NCI-H2196 (cell line): Measurements from ENCODE around the gene SPATA6L.

ENCODE experiments used
- DNase-seq: peaks from one replicate; lab custom pipeline; 2025; ENCODE audit not compliant: unreplicated experiment; lab: John Stamatoyannopoulos, UW

The SPATA6L gene

GRCh38 chr9:4666042-4666699 lies at the start of gene SPATA6L:
SPATA6L (minus strand) TSS chr9:4666480; CDS start chr9:4666250, 230 bp downstream.
- peak; percentile 78 for DNase-seq

GRCh38 chr9:4714266-4715016 lies 48.2 kb upstream of the SPATA6L start:
- DNase-seq: no peak

GRCh38 chr9:4713849-4714248 lies 47.6 kb upstream of the SPATA6L start:
- DNase-seq: no peak

- DNase-seq: no peak
Observed at GRCh38 chr9:4709380-4709779, 43.1 kb upstream of the SPATA6L start.

GRCh38 chr9:4706971-4707622 lies 40.8 kb upstream of the SPATA6L start:
- no peak for DNase-seq

- no peak for DNase-seq
Observed at GRCh38 chr9:4706021-4706420, 39.7 kb upstream of the SPATA6L start.

GRCh38 chr9:4704129-4704528 lies 37.8 kb upstream of the SPATA6L start:
- DNase-seq: no peak

GRCh38 chr9:4701526-4701925 lies 35.2 kb upstream of the SPATA6L start:
- no peak for DNase-seq

- DNase-seq: no peak
Observed at GRCh38 chr9:4700932-4701331, 34.7 kb upstream of the SPATA6L start.

GRCh38 chr9:4700091-4700490 lies 33.8 kb upstream of the SPATA6L start:
- no peak for DNase-seq

- no peak for DNase-seq
Observed at GRCh38 chr9:4691795-4692194, 25.5 kb upstream of the SPATA6L start.

- DNase-seq: no peak
Observed at GRCh38 chr9:4690144-4690543, 23.9 kb upstream of the SPATA6L start.

- DNase-seq: no peak
Observed at GRCh38 chr9:4689687-4690104, 23.4 kb upstream of the SPATA6L start.

- DNase-seq: no peak
Observed at GRCh38 chr9:4689021-4689420, 22.7 kb upstream of the SPATA6L start.

GRCh38 chr9:4686584-4686983 lies 20.3 kb upstream of the SPATA6L start:
- no peak for DNase-seq

GRCh38 chr9:4686112-4686511 lies 19.8 kb upstream of the SPATA6L start:
- no peak for DNase-seq

- no peak for DNase-seq
Observed at GRCh38 chr9:4684820-4685219, 18.5 kb upstream of the SPATA6L start.

GRCh38 chr9:4680750-4681149 lies 14.5 kb upstream of the SPATA6L start:
- DNase-seq: no peak

GRCh38 chr9:4680173-4680525 lies 13.9 kb upstream of the SPATA6L start:
- no peak for DNase-seq

GRCh38 chr9:4679268-4680172 lies 13.2 kb upstream of the SPATA6L start, which contains the start of gene CDC37L1:
CDC37L1 (plus strand) TSS chr9:4679569; CDS start chr9:4679768, 199 bp downstream.
- DNase-seq: peak; percentile 100

GRCh38 chr9:4678679-4679267 lies 12.5 kb upstream of the SPATA6L start:
- peak; percentile 67 for DNase-seq
